ENCODE results near the gene HSPB9. TPM values are rescaled to one million over a fixed set of nuclear protein-coding genes. Genes with fewer than 3 reads are reported as not detected.
"Not testable (repeated sequence)": the region's sequence is repeated elsewhere in the genome, so short reads cannot be mapped to it uniquely, and the experiment has no call there.

HSPB9 gene
- total RNA-seq, 1 experiment from 2014 or later = not detected

DNA sequence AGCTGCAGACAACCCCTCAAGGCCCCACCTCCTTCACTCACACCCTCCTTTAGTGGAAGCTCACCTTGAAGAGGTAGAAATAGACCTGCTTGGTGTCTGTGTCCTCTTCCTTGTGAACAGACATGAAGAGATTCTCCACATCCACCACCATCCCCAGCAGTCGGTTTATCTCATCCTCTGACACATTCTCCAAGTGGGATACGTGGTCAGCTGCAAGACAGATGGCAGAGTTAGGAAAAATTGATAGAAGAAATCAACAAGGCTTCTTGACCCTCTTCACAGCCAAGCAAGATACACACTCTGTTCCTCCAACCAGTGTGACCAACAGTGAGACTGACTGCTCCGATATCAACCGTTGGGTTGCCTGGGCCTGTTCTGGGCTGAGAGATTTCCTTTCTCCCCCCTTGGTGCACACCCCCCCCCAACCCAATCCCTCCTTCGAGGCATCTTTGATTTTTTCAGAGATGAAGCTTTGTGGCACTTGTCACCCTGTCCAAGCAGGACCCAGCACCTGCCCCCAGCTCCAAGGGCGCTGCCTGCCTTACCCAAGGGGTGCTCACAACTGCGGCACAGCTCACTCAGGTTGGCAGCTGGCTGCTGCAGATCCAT is 2.3 kb upstream of the HSPB9 start:
- no peak for DNase-seq (ENCODE audit: low read depth)

DNA sequence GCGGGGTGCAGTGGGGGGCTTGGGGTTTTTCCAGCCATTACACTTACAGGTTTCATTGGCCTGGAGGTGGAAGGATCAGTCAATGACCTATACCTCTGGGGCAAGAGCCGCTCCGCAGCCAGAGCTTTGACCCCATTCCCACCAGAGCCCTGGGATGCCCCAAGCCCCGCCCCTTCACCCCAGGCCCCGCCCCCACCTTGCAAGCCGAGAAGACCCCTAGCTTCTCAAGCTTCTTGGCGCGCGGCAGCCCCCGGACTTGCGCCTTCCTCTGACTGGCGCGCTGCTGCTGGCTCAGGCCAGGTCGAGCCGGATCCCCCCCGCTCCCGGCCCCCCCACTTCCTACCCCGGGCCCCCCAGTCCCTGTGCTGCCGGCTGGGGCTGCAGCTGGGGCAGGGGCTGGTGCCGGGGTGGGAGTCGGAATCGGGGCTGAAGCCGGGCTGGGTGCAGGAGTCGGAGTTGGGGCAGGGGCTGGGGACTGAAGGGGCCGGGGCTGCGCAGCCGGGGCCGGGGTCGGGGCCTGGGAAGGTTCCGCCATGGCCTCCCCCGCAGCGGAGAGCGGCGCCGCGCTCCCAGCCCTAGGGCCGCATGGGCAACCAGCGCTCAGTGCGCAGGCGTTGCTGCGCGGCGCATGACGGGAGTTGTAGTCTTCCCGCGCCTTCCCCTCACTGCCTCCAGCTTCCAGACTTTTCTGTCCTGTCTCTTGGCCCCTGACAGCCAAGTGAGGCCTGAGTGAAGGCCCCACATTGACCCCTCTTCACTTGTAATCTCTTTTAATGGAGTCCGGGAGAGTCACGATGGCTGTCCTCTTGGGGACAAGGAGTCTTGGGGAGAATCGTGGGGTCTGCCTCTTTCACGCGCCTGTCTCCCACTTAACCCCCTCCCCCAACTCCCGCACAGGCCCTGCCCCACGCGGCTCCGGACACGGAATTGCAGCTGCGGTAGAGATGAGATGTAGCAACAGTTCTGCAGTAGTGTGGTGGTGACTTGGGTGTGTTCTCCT is 1.5 kb upstream of the HSPB9 start, which contains the start of gene KAT2A:
Gene KAT2A (minus strand): TSS at position 598 of the 1,000 bp plus-strand sequence. CDS start 63 bp downstream, at position 535.
- DNase-seq (ENCODE audit: low read depth) = peak; percentile 83

DNA sequence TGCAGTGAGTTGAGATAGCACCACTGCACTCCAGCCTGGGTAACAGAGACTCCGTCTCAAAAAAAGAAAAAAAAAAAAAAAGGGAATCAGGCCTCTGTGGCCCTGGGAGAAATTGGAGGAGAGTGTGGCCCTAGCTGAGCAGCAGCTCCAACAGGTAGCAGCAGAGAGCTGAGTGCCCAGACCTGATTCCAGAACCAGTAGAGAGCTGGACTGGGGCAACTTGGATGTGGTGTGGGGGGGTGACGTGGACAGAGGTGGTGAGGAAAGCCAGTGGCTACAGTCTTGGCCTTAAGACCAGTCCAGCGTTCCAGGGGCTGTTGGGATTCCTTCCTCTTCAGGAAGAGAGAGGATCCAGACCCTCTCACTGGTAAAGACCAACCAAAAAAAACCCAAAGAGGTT is 1.7 kb downstream of the HSPB9 start:
- no peak for DNase-seq (ENCODE audit: low read depth)

DNA sequence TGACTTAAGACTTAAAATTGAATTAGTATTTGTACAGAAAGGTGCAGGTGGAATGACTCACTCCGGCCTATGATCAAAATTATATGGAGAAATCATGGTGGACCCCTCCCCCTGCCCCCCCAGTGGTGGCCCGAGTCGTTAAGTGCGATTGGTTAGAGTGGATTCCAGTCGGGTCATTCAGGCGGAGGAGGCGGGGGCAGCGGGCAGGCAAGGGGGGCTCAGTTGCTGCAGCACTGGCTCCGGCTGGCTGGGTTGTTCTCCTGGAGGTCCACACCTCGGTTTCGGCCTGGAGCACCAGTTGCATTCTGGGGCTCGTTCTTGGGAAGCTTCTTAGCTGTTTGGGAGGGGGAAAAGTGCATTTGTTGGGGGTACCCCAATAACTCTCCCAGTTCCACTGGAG is 3.0 kb downstream of the HSPB9 start:
- no peak for DNase-seq (ENCODE audit: low read depth)

- no peak for DNase-seq (ENCODE audit: low read depth)
Observed at GRCh38 chr17:42126836-42127235, 4.2 kb downstream of the HSPB9 start.

GRCh38 chr17:42127414-42127813 is 4.8 kb downstream of the HSPB9 start:
- no peak for DNase-seq (ENCODE audit: low read depth)

- no peak for DNase-seq (ENCODE audit: low read depth)
Observed at GRCh38 chr17:42129109-42129837, 6.7 kb downstream of the HSPB9 start.

DNA sequence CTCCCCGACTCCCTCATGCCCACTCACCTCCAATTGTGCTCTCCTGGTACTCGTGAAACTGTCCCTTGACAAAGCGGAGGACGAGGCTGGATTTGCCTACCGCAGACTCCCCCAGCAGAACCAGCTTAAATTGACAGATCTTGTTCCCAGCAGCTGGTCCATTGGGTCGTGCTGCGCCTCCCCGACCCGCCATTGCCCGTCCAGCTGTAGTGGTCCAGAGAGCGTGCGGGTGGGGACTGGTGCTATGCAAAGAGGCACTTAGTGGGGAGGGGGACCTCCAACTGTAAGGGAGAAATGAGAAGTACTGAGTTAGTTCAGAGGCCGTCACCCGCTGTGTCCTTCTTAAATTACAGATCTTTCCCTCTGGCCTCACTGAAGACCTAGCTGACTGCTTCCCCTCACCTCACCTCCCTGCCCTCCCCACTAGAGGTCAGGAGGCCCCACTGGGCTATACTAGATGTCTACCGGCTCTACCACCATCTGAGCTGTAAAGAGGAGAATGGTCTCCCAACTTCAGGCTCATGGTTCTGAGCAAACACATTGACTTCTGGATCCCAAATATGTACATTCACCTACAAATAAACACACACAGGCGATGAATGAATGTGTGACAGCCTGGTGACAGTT is 7.8 kb downstream of the HSPB9 start:
- no peak for DNase-seq (ENCODE audit: low read depth)

- no peak for DNase-seq (ENCODE audit: low read depth)
Observed at GRCh38 chr17:42131232-42131631, 8.6 kb downstream of the HSPB9 start.

DNA sequence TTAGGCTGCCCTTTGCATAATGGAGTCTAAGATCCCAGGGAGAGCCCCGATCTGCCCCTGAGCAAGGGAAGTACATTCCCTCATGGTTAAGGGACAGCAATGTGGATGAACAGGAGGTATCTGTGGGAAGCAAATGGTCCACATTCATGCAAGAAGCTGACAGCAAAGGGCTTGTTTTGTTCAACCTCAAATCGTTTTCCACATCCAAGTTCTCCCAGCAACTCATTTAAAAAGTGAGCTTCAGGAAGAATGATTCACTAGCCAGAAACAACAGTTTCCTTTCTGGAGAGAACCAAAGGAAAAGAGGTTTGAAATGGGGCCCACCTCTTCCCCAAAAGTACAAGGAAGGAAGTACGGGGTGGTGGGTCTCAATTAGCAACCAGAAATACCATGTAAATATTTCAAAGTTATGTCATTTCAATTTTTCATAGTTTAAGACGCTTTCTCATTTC is 9.4 kb downstream of the HSPB9 start:
- peak; percentile 27 for DNase-seq (ENCODE audit: low read depth)

GRCh38 chr17:42132941-42133340 is 10.3 kb downstream of the HSPB9 start:
- peak; percentile 94 for DNase-seq (ENCODE audit: low read depth)

GRCh38 chr17:42133461-42134041 is 10.9 kb downstream of the HSPB9 start:
- peak; percentile 34 for DNase-seq (ENCODE audit: low read depth)

DNA sequence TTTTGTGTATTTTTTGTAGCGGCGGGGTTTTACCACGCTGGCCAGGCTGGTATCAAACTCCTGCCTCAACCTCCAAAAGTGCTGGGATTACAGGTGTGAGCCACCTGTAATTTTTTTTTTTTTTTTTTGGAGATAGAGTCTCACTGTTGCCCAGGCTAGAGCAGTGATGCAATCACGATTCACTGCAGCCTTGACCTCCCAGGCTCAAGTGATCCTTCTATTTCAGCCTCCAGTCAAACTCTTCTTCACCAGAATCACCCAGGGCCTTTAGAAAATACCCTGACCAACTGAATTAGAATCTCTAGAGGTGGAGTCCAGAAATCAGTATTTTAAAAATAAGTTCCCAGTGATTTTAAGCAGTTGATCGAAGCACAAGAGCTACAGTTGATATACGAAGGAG is 12.5 kb downstream of the HSPB9 start:
- no peak for DNase-seq (ENCODE audit: low read depth)

DNA sequence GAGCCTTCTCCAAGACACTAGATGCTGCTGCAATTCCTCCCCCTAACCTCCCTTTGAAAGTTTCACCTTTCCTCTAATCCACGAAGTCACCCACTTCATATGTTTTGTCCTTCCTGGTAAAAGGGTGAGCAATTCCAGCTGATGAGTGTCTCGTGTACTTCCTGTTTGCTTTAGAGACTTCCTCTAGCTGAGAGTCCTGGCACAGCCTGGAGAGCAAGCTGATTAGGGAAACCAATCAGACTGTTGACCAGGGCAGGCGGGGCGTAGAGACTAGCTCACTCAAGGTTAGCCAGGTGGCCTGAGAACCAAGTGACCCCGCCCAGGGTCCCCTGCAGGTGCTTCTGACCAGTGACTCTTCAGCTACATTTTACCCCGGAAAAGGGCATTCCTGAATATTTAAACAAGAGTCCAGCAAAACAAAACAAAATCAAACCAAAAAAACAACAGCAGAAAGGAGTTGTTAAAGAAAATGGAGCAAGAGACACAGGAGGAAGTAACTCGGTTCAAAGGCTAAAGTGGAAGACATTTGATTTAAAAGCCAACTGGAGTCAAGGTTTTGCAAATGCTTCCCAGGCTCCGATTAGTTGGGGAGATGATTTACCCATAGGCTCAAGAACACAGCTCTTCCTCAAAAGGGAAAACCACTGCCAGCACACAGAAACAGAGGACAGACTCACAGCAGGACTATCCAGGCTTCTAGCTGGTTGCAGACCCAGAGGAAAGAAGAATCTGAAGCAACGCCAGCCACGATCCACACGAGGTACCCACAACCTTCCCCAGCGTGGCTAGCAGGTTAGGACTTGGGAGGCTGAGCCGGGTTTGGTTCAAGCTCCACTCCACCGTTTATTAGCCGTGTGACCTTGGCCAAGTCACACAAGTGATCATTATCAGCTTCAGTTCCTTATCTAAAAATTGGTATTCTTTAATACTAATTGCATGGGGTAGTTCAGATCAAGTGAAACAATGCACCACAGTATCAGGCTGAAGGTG is 13.4 kb downstream of the HSPB9 start:
- DNase-seq (ENCODE audit: low read depth) = peak; percentile 76

GRCh38 chr17:42136654-42137051 is 14.0 kb downstream of the HSPB9 start:
- no peak for DNase-seq (ENCODE audit: low read depth)

DNA sequence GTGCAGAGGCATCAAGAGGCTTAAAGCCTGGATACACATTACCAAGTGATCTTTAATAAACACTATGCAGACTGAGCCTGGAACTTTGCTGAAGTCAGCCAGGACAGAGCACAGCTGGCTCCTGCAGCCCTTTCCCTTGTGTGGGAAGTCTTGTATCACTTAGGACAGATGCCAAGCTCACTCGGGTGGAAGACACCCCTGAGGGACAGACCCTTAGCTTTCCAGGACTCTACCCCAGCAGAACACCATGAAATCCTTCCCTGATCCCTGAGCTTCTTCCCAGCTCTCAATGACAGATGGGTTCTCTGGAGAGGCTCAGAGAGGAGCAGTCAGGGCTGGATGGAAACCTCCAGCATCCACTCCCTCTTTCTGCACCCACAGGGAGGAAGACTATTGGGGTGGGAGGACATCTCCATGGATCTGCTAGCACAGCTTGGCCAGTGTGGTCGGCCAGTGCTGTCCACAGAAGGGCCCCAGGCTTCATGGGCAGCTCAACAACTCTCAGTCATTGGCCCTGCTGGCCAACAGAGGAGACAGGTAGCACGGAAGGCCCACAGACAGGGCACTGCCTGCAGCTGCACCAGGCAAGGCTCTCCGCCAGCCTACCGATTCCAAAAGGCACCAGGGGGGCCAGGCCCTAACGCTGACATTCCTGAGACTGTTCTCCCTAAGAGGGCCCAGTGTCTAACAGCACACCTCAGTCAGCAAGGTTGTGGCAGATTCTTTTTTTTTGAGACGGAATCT is 16.3 kb downstream of the HSPB9 start:
- no peak for DNase-seq (ENCODE audit: low read depth)

GRCh38 chr17:42140690-42141089 is 18.1 kb downstream of the HSPB9 start:
- not testable (repeated sequence) for DNase-seq (ENCODE audit: low read depth)

- DNase-seq (ENCODE audit: low read depth) = no peak
Observed at GRCh38 chr17:42141382-42141781, 18.8 kb downstream of the HSPB9 start.

DNA sequence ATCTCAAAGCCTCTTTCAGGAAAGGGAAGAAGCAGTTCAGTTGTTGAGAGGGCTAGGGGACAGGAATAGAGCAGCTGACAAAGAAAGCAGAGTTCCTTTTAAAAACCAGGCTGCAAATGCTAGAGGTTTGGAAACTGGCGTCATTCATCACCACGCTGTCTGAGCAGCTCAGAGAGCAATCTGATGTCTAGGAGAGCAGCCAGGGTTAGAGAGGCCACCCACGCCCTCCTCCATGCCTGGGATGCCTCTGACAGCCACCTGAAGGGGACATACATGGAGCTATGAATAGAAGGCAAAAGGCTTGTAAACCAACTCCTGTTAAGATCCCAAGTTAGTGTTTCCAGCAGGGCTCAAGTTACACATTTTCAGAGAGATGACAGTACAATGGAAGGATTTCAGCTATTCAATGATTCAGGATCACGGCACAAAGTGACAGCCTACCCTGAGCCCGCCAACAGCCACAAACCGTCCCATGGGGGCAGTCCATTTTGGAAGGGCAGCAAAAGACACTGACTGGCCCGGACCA is 19.8 kb downstream of the HSPB9 start:
- DNase-seq (ENCODE audit: low read depth) = peak; percentile 72
